Lung (tissue), 12 donors: ENCODE results near the gene CABLES1. TPM values are rescaled to one million over a fixed set of nuclear protein-coding genes. Genes with fewer than 3 reads are reported as not detected.

Experiments
- ATAC-seq: fragments of 200-7000 bp; cut with Tn5 transposase; one replicate; pipeline ENCODE4 v1.9.1; 2020; ENCODE audit warnings: moderate number of reproducible peaks; ENCODE audit not compliant: insufficient read depth, low FRiP score
- DNase-seq, 3 donors: peaks; one replicate each; pipeline ENCODE4 v3.0.0-alpha.2; 2013 to 2017
- H3K27ac ChIP-seq, 2 donors: one replicate each; pipeline ENCODE4 v1.5.1; 2013; ENCODE audit warnings: mild to moderate bottlenecking in 2 of 2, moderate library complexity in 2 of 2, control low read depth in 1 of 2, inconsistent platforms in 1 of 2, low read depth in 1 of 2, low read length in 1 of 2
- H3K27me3 ChIP-seq, 3 donors: one replicate each; pipeline ENCODE4 v1.5.1; 2013; ENCODE audit warnings: low read length in 2 of 3; ENCODE audit not compliant: control insufficient read depth in 3 of 3, insufficient read depth in 3 of 3
- H3K36me3 ChIP-seq, 4 donors: one replicate each; pipeline ENCODE4 v1.5.1; 2013; ENCODE audit warnings: low read length in 4 of 4, mild to moderate bottlenecking in 1 of 4, moderate library complexity in 1 of 4; ENCODE audit not compliant: control insufficient read depth in 4 of 4, insufficient read depth in 4 of 4
- H3K4me1 ChIP-seq, 5 donors: one replicate each; pipeline ENCODE4 v1.5.1; 2013; ENCODE audit warnings: low read length in 5 of 5, mild to moderate bottlenecking in 2 of 5, moderate library complexity in 1 of 5; ENCODE audit not compliant: control insufficient read depth in 5 of 5, insufficient read depth in 5 of 5
- H3K4me3 ChIP-seq: one replicate; pipeline ENCODE4 v1.5.1; 2013; ENCODE audit warnings: mild to moderate bottlenecking, control low read depth, moderate library complexity
- H3K9ac ChIP-seq, 2 donors: one replicate each; pipeline ENCODE4 v1.5.1; 2013; ENCODE audit warnings: low read length in 2 of 2, control low read depth in 1 of 2; ENCODE audit not compliant: insufficient read depth in 1 of 2
- H3K9me3 ChIP-seq, 4 donors: one replicate each; pipeline ENCODE4 v1.5.1; 2013; ENCODE audit warnings: low read length in 3 of 4, mild to moderate bottlenecking in 1 of 4, moderate library complexity in 1 of 4; ENCODE audit not compliant: control insufficient read depth in 4 of 4, insufficient read depth in 3 of 4
- WGBS, 2 donors: extraction: QIAGEN DNeasy Blood & Tissue Kit; methylation state at CpG; one replicate each; pipeline ENCODE4 v1.1.7; 2013; 5-methylcytosine and 5-hydroxymethylcytosine counted together
- polyA plus RNA-seq, 2 donors: library from polyadenylated mRNA; stranded (reverse); fragments of 200-250 nt; gene quantifications; one replicate each; pipeline ENCODE4 v1.2.1, GENCODE V29; 2013
- total RNA-seq, 2 donors: library from RNA; depleted of rRNA in 1 of 2; stranded (reverse); fragments of >200 nt in 1 of 2; gene quantifications; one replicate each; pipeline ENCODE4 v1.2.1, GENCODE V29; 2014 to 2021
- TF ChIP-seq, protein P1 (sequence below): IDR thresholded peaks from 2 replicates; pipeline ENCODE4 v1.5.1; 2012; ENCODE audit warnings: mild to moderate bottlenecking; ENCODE audit errors: control extremely low read depth, extremely low read depth
- donor health status: control.
- donor health status: control.
- donor health status: Bipolar disorder and iron deficiency.
- donor health status: healthy.
- donor health status: DM: yes; HTN: yes; CAD: no.

Gene CABLES1
- total and polyA plus RNA-seq, 4 donors = 4.2 to 32.6 (median 14.7) TPM

DNA sequence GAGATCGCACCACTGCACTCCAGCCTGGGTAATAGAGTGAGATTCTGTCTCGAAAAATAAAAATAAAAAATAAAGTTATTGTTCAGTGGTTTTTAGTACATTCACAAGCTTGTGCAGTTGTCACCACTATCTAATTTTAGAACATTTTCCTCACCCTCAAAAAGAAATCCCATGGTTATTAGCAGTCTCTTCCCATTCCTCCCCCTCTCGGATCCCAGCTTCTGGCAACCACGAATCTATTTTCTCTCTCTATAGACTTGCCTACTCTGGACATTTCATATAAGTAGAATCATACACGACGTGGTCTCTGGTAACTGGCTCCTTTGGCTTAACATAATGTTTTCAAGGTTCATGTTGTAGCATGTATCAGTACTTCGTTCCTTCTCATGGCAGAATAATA lies 38.6 kb downstream of the CABLES1 start:
- TF ChIP-seq, protein P1, sequence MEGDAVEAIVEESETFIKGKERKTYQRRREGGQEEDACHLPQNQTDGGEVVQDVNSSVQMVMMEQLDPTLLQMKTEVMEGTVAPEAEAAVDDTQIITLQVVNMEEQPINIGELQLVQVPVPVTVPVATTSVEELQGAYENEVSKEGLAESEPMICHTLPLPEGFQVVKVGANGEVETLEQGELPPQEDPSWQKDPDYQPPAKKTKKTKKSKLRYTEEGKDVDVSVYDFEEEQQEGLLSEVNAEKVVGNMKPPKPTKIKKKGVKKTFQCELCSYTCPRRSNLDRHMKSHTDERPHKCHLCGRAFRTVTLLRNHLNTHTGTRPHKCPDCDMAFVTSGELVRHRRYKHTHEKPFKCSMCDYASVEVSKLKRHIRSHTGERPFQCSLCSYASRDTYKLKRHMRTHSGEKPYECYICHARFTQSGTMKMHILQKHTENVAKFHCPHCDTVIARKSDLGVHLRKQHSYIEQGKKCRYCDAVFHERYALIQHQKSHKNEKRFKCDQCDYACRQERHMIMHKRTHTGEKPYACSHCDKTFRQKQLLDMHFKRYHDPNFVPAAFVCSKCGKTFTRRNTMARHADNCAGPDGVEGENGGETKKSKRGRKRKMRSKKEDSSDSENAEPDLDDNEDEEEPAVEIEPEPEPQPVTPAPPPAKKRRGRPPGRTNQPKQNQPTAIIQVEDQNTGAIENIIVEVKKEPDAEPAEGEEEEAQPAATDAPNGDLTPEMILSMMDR = no peak
- H3K27ac ChIP-seq = no peak overlapping the region
- peaks cover 0 to 20% (median 10%) of the 10 kb centered on the region in 5 donors for H3K4me1 ChIP-seq
- no peak for ATAC-seq
- no peak overlapping the region for H3K4me3 ChIP-seq
- H3K27me3 ChIP-seq = no peaks in the 10 kb centered on the region
- H3K36me3 ChIP-seq = peaks cover 0 to 1% (median 0%) of the 10 kb centered on the region in 4 donors
- H3K9me3 ChIP-seq = no peaks in the 10 kb centered on the region
- 86 to 94% methylated on average over 7 of the region's 7 CpGs for WGBS, 2 donors
- DNase-seq = no peak
- H3K9ac ChIP-seq = no peak overlapping the region

- DNase-seq = no peak
- Histone ChIP-seq H3K27ac (no peak overlapping the region), H3K27me3 (no peaks in the 10 kb centered on the region), H3K9me3 (no peaks in the 10 kb centered on the region), H3K36me3 (no peaks in the 10 kb centered on the region), H3K4me1 (peaks cover 3 to 17% (median 9%) of the 10 kb centered on the region in 5 donors), H3K9ac (no peak overlapping the region), H3K4me3 (no peak overlapping the region)
- 91 to 92% methylated on average over 17 of the region's 17 CpGs for WGBS, 2 donors
- TF ChIP-seq, protein P1 = no peak
- ATAC-seq = no peak
Measured at GRCh38 chr18:23176701-23177432, 41.6 kb downstream of the CABLES1 start.

GRCh38 chr18:23177433-23178072 lies 42.3 kb downstream of the CABLES1 start:
- DNase-seq = no peak
- Histone ChIP-seq H3K9ac (no peak overlapping the region), H3K27ac (no peak overlapping the region), H3K27me3 (no peaks in the 10 kb centered on the region), H3K36me3 (no peaks in the 10 kb centered on the region), H3K4me1 (peaks cover 3 to 17% (median 9%) of the 10 kb centered on the region in 5 donors), H3K9me3 (no peaks in the 10 kb centered on the region), H3K4me3 (no peak overlapping the region)
- ATAC-seq = no peak
- 87 to 93% methylated on average over 12 to 13 of the region's 13 CpGs for WGBS, 2 donors
- TF ChIP-seq, protein P1 = no peak
